Choroid plexus epithelial cell (primary cell): ENCODE data around the gene AMBRA1.

Experiments used
- DNase-seq: peaks from one replicate; pipeline ENCODE4 v3.0.0-alpha.2; 2010; ENCODE audit warnings: low read depth
- H3K4me3 ChIP-seq: 2 replicates; pipeline ENCODE4 v1.5.1; 2011; ENCODE audit warnings: low read depth, mild to moderate bottlenecking, control low read depth, low read length, moderate library complexity
- CTCF ChIP-seq: conservative IDR thresholded peaks from 2 replicates; pipeline ENCODE4 v1.5.1; 2011; ENCODE audit warnings: low read depth, mild to moderate bottlenecking, control low read depth, inconsistent platforms, low read length, moderate library complexity

The AMBRA1 gene

DNA sequence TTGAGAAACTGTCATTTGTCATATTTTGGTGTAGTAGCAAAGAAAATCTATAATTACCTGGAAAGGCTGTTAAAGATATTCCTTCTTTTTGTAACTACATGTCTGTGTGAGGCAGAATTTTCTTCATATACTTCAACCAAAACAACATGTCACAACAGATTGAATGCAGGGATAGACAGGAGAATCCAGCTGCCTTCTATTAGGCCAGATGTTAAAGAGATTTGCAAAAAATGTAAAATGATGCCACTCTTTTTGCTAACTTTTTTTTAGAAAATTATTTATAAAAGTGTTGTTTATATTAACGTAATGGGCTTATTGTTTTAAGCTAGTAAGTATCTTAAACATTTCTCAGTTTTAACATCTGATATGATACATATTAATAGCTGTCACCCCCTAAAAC, 233.9 kb downstream of the AMBRA1 start:
- no peak for TF ChIP-seq CTCF
- no peak for DNase-seq

DNA sequence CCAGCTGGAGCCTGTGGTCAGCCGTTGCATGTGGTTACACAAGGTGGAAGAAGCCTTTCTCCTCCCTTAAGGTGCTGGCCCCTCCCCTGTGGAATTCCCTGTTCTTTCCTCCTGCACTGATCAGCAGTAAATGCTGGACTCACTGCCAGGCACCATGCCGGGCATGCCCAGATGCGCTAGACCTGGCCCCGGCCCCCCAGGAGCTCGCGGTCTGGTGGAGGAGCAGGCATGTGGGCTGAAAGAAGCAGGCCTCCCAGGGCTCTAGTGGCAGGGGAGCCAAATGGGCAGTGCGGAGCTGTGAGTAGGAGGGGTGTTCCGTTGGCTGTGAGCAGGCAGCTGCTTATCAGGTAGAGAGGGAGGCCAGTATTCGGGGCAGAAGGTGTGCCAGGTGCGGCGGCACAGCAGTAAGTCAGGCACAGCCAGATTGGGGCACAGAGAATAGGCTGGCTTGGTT, 236.3 kb downstream of the AMBRA1 start:
- TF ChIP-seq CTCF: no peak
- H3K4me3 ChIP-seq: no peak overlapping the region
- DNase-seq: peak; percentile 56

More for the DNA sequence above, 233.9 kb downstream of the AMBRA1 start:
- H3K4me3 ChIP-seq: no peak overlapping the region

GRCh38 chr11:46356924-46357482, 236.8 kb downstream of the AMBRA1 start:
- TF ChIP-seq CTCF: no peak
- peak; percentile 92 for DNase-seq
- no peak overlapping the region for H3K4me3 ChIP-seq

GRCh38 chr11:46353698-46354097, 240.1 kb downstream of the AMBRA1 start:
- DNase-seq: no peak
- no peak overlapping the region for H3K4me3 ChIP-seq
- TF ChIP-seq CTCF: no peak

GRCh38 chr11:46352063-46352841, 241.6 kb downstream of the AMBRA1 start:
- peak; percentile 93 for TF ChIP-seq CTCF
- H3K4me3 ChIP-seq: no peak overlapping the region
- DNase-seq: peak; percentile 69

DNA sequence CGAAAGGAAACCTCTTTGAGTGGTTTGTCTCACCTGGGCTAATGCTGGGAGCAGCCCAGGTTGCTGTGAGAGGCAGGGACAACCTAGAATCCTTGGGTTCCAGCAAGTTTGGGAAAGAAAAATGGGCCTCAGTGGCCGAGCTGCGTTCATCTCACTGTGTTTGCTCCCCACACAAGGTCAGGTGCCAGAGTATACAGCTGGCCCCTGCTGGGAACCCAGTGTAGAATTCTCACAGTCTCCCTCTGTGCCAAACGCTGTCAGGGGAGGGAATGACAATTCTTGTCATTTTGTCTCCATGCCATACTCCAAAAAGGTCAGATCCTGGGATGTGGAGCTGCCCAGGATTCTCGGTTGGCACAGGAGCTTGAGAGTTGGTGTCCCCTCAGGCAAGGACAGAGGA, 242.2 kb downstream of the AMBRA1 start:
- no peak for TF ChIP-seq CTCF
- DNase-seq: no peak
- H3K4me3 ChIP-seq: no peak overlapping the region

DNA sequence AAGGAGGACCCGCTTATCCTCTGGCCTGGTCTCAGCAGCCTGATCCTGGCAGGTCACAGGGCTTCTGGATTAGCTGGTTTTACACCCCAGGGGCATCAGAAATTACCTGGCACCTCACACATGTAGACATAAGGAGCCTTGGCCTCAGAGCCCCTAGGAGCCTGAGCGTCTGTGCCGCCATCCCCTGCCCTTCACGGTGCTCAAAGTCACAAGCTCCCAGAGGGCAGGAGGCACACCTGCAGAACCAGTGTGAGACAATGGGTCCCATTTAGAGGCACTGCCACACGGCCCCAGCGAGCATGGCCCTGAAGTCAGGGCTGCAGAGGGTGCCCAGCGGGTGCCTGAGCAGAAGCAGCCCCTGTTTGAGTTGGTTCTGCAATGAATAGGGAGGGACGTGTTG, 242.7 kb downstream of the AMBRA1 start:
- H3K4me3 ChIP-seq: no peak overlapping the region
- DNase-seq: no peak
- TF ChIP-seq CTCF: no peak
